ENCODE data around the gene CNTF.

- TF ChIP-seq CTCF (IDR thresholded peaks at IDR 0.05) (no peak), POLR2AphosphoS5 (IDR thresholded peaks at IDR 0.05) (no peak), POLR2A (IDR thresholded peaks at IDR 0.05) (no peak)
Measured at GRCh38 chr11:58632510-58632909, 10.0 kb downstream of the CNTF start.
